RCC 7860 (cell line): Measurements from ENCODE around the gene TOLLIP.
A peak's percentile ranks its signal among the peaks of the same experiment; 100 is the strongest.

Experiments
- DNase-seq: peaks from one replicate; pipeline ENCODE4 v3.0.0-alpha.2; 2015; ENCODE audit warnings: low spot score
- FAIRE-seq: peaks from 2 replicates; lab custom pipeline; 2012; peaks lifted over from hg19 to GRCh38; lab: Jason Lieb, UNC

Gene TOLLIP

GRCh38 chr11:1317993-1318392 lies 8.6 kb upstream of the TOLLIP start:
- no peak for DNase-seq
- FAIRE-seq, result no peak

- DNase-seq (no peak), FAIRE-seq (no peak)
Measured at GRCh38 chr11:1317432-1317831, 8.0 kb upstream of the TOLLIP start.

GRCh38 chr11:1310772-1311468 lies 1.5 kb upstream of the TOLLIP start:
- DNase-seq, result no peak
- FAIRE-seq, result no peak

GRCh38 chr11:1310318-1310687 lies 871 bp upstream of the TOLLIP start:
- DNase-seq, result no peak
- no peak for FAIRE-seq

GRCh38 chr11:1308743-1309497 lies 512 bp downstream of the TOLLIP start:
- DNase-seq, result no peak
- no peak for FAIRE-seq

- FAIRE-seq (no peak), DNase-seq (no peak)
Measured at GRCh38 chr11:1307998-1308742, 1.3 kb downstream of the TOLLIP start.

- FAIRE-seq, result no peak
- DNase-seq, result no peak
Measured at GRCh38 chr11:1307163-1307870, 2.1 kb downstream of the TOLLIP start.

GRCh38 chr11:1306186-1307162 lies 3.0 kb downstream of the TOLLIP start:
- DNase-seq, result no peak
- no peak for FAIRE-seq

GRCh38 chr11:1305501-1306056 lies 3.9 kb downstream of the TOLLIP start:
- FAIRE-seq (no peak), DNase-seq (no peak)

- FAIRE-seq (no peak), DNase-seq (no peak)
Measured at GRCh38 chr11:1305063-1305495, 4.4 kb downstream of the TOLLIP start.

- DNase-seq, result peak; percentile 49
Measured at GRCh38 chr11:1304380-1304779, 5.1 kb downstream of the TOLLIP start.

GRCh38 chr11:1303973-1304372 lies 5.5 kb downstream of the TOLLIP start:
- DNase-seq (no peak), FAIRE-seq (no peak)

More at GRCh38 chr11:1304380-1304779, 5.1 kb downstream of the TOLLIP start:
- peak; percentile 17 for FAIRE-seq

- DNase-seq (peak; percentile 79), FAIRE-seq (no peak)
Measured at GRCh38 chr11:1303126-1303821, 6.2 kb downstream of the TOLLIP start.

- DNase-seq, result no peak
- FAIRE-seq, result no peak
Measured at GRCh38 chr11:1302461-1303125, 6.8 kb downstream of the TOLLIP start.

GRCh38 chr11:1302041-1302460 lies 7.4 kb downstream of the TOLLIP start:
- DNase-seq (no peak), FAIRE-seq (no peak)

- no peak for DNase-seq
- no peak for FAIRE-seq
Measured at GRCh38 chr11:1301220-1302000, 8.0 kb downstream of the TOLLIP start.

- FAIRE-seq, result no peak
Measured at GRCh38 chr11:1300569-1301187, 8.8 kb downstream of the TOLLIP start.

More at GRCh38 chr11:1300569-1301187, 8.8 kb downstream of the TOLLIP start:
- DNase-seq, result no peak
